Activated naive CD4-positive, alpha-beta T cell treated with anti-CD3 and anti-CD28 coated beads, Interleukin-2, amount 50 U/mL, for 24 hours (primary cell): Measurements from ENCODE around the gene RS1.

Experiments used
- H3K27ac Mint-ChIP-seq: one replicate; pipeline ENCODE4 v1.8.0; 2021; ENCODE audit warnings: mild to moderate bottlenecking, mixed read lengths
- H3K27me3 Mint-ChIP-seq: one replicate; pipeline ENCODE4 v1.8.0; 2021; ENCODE audit warnings: mixed read lengths
- H3K36me3 Mint-ChIP-seq: one replicate; pipeline ENCODE4 v1.8.0; 2021; ENCODE audit warnings: mixed read lengths
- H3K4me1 Mint-ChIP-seq: one replicate; pipeline ENCODE4 v1.8.0; 2021; ENCODE audit warnings: mixed read lengths
- H3K4me3 Mint-ChIP-seq: one replicate; pipeline ENCODE4 v1.8.0; 2021; ENCODE audit warnings: mild to moderate bottlenecking, mixed read lengths
- H3K9me3 Mint-ChIP-seq: one replicate; pipeline ENCODE4 v1.8.0; 2021; ENCODE audit warnings: mixed read lengths

Gene RS1

DNA sequence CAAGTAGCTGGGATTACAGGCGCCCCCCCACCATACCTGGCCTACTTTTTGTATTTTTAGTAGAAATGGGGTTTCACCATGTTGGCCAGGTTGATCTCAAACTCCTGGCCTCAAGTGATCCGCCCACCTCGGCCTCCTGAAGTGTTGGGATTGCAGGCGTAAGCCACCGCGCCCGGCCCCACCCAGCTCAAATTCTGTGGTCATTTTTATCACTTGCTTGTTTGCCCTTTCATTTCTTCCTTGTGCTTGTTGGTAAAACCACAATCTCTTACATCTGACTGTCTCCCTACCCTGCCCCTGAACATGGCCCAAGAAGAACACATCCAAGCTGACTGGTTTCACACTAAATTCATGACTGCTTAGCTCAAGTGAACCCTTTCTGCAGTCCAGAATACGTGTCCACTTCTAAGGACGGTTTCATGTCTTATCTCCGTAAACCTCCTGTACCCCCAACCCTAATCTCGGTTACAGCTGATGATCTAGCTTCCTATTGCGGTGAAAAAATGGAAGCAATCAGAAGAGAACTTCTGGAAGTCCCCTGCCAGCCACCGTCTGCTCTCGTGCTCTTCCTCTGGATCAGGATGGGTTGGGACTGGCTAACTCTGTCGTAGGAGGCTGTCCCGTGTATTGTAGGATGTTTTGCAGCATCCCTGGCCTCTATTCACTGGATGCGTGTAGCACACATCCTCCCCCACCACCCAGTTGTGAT lies 5.4 kb upstream of the RS1 start:
- H3K27ac Mint-ChIP-seq = no peak overlapping the region
- no peaks in the 10 kb centered on the region for H3K9me3 Mint-ChIP-seq
- no peaks in the 10 kb centered on the region for H3K27me3 Mint-ChIP-seq
- H3K36me3 Mint-ChIP-seq = no peaks in the 10 kb centered on the region
- H3K4me3 Mint-ChIP-seq = peak overlapping the region; percentile 53
- H3K4me1 Mint-ChIP-seq = peaks cover 12% of the 10 kb centered on the region

DNA sequence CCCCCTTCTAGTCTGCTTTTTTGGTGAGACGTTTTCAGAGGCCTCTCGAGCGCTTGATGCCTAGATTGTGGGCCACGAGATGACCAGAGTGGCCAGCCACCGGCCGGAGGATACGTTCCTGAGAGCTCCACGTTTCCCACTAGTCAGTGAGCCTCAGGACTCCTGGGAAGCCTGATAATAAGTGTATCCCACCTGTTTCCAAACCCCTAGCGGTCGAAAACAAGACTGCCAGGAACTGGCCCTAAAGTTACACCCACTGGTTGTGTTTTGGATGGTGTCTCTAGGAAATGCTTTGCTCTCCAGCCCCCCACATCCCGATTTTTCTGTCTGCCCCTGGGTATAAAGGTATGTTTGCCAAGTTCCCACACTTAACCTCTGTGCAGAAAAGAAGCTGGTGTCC lies 4.6 kb upstream of the RS1 start:
- H3K27ac Mint-ChIP-seq = peak overlapping the region; percentile 30
- H3K9me3 Mint-ChIP-seq = no peaks in the 10 kb centered on the region
- no peaks in the 10 kb centered on the region for H3K36me3 Mint-ChIP-seq
- peaks cover 12% of the 10 kb centered on the region for H3K4me1 Mint-ChIP-seq
- no peak overlapping the region for H3K4me3 Mint-ChIP-seq
- H3K27me3 Mint-ChIP-seq = no peaks in the 10 kb centered on the region

DNA sequence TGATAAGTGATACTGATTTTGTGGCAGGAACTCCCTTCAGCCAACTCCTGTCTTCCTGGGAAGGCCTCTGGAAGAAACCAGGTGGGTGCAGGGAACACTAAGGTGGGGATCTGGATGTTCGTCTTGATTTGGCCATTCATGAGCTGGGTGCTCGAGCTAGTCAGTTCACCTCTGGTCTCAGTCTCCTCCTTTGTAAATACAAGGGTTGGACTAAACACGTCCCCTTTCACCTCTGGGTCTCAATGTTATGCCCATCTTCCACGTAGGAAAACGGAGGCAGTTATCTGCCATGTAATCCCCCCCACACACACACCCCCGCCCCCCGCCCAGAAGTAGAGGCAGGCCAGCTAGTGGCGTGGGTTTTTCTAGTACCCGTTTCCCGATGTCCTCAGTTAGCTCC lies 4.1 kb upstream of the RS1 start:
- Mint-ChIP-seq H3K4me3 (peak overlapping the region; percentile 33), H3K4me1 (peaks cover 12% of the 10 kb centered on the region), H3K9me3 (no peaks in the 10 kb centered on the region), H3K36me3 (no peaks in the 10 kb centered on the region), H3K27ac (peak overlapping the region; percentile 12), H3K27me3 (no peaks in the 10 kb centered on the region)

DNA sequence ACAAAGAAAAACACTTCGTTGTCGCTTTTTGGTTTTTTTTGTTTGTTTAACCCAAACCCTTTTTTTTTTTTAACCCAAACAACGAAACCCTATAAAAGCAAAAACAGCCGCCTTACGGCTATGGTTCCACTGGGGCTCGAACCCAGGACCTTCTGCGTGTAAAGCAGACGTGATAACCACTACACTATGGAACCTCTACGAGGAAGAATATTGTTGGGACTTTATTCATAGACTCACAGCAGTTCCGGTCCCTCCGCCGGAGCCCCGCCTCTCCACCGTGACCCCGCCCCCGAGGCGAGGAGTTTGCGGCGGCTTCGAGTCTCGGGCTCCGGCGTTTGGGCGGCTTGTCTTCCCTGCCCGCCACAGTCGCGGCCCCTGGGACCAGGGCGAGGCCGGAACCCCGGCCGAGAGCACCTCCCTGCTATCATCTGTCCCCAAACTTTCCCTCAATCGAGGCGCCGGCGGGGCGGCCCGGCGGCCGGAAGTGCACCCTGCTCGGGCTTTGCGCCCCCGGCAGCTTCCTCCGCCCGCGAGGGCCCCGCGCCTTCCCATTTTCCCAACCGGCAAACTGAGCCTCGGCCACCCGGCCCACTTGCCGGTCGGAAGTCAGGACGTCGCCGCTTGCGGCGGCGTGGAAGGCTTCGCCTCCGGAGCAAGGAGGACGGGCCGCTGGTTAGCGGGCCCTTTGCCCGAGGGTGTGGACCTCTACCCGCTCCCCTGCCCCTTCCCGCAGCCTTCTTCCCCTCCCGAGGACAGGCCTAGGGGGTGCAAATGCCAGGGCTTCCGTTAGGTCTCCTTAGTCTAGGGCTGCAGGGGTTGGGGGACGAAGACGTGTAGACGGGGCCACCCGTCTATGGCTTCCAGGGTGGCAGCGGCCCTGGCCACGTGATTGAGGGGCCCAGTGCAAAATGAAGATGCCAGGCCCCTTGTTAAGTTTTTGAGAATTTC lies 3.2 kb upstream of the RS1 start:
- no peaks in the 10 kb centered on the region for H3K36me3 Mint-ChIP-seq
- no peaks in the 10 kb centered on the region for H3K27me3 Mint-ChIP-seq
- H3K4me1 Mint-ChIP-seq = peaks cover 12% of the 10 kb centered on the region
- peak overlapping the region; percentile 91 for H3K27ac Mint-ChIP-seq
- peak overlapping the region; percentile 75 for H3K4me3 Mint-ChIP-seq
- H3K9me3 Mint-ChIP-seq = no peaks in the 10 kb centered on the region

DNA sequence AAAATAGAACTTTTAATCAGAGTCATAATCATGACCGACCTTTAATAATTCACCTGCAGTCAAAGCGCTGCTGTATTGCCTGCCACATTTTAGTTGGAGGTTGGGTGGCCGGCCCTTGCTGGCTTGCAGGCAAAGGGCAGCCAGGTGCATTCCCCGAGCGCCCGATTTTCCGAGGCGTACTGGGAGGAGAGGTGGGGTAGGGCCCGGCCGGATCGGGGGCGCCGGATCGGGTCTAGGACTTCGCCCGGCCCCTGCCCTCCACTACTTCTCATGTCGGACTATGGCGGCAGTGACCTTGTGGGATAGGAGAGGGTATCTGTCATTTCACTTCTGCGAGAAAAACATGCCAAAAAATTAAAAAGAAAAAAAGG lies 2.5 kb upstream of the RS1 start:
- Mint-ChIP-seq H3K36me3 (no peaks in the 10 kb centered on the region), H3K9me3 (no peaks in the 10 kb centered on the region), H3K27ac (peak overlapping the region; percentile 91), H3K4me3 (peak overlapping the region; percentile 75), H3K27me3 (no peaks in the 10 kb centered on the region), H3K4me1 (peaks cover 12% of the 10 kb centered on the region)

DNA sequence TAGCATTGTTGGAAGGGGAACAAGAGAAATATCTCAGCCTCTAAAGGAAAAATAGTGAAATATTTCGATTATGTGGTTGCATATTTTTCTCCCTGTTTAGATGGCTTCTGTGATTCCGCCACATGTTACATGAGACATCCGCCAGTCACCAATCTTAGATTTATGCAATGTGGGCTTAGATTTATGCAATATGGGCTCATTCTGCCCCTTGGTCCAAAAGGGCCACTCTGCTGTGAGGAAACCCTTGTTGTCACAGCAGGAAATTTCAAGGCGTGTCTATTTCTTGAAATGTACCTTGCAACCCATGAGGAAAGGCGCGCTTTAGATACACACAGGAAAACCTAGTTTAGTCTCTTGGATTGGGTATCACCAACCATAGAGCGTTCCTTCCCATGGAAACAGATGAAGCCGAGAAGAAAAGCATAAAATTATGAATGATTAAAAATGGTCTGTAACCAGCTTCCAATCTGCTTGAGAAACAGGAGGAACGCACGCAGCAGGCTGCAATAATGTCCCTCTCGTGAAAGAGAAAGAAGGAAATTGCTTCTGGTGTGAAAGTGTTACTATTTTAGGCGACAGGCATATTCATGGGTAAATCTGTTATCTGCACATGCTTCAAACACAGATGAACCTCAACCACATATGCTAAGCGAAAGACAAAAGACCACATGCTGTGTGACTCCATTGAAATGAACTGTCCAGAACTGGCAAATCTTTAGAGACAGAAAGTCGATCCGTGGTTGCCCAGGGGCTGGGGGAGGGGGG lies 3.7 kb downstream of the RS1 start:
- H3K9me3 Mint-ChIP-seq = no peaks in the 10 kb centered on the region
- H3K4me3 Mint-ChIP-seq = peak overlapping the region; percentile 78
- H3K27ac Mint-ChIP-seq = peak overlapping the region; percentile 38

DNA sequence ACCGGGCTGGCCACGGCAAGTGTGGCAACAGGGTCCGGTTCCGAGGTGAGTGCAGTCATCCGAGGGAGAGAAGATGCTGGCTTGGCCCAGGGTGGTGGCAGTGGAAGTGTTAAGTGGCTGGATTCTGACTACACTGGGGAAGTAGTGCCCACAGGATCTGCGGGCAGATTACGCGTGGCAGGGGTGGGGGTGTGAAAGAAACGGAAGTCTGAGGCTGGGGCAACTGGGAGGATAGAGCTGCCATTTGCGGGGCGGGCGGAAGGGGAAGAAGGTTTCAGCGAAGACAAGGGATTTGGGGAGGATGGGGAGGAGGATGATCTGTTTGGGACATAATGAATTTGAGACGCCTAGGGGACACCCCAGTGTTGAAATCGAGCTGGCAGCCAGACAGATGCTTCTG lies 5.3 kb downstream of the RS1 start:
- Mint-ChIP-seq H3K4me3 (no peak overlapping the region), H3K4me1 (peaks cover 7% of the 10 kb centered on the region), H3K27me3 (no peaks in the 10 kb centered on the region), H3K9me3 (no peaks in the 10 kb centered on the region), H3K36me3 (no peaks in the 10 kb centered on the region), H3K27ac (no peak overlapping the region)

More for the DNA sequence above, 3.7 kb downstream of the RS1 start:
- Mint-ChIP-seq H3K36me3 (no peaks in the 10 kb centered on the region), H3K4me1 (peaks cover 11% of the 10 kb centered on the region), H3K27me3 (no peaks in the 10 kb centered on the region)

DNA sequence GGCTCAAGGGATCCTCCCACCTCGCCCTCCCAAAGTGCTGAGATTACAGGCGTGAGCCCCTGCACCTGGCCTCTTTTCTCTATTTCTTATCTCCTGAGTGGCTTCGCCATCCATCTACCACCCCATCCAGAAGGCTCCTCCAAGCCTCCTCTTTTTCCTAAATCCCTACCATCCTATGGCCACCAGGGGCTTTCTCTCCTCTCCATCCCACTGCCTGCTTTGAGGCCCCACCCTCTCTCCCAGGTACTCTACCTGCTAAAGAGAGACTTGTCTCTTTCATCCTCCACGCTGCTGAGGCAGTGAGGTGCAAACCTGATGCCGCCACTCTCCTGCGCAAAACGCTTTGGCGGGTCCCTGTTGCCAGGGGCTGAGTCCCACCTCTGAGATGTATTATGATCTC lies 7.0 kb downstream of the RS1 start:
- no peak overlapping the region for H3K4me3 Mint-ChIP-seq
- peaks cover 7% of the 10 kb centered on the region for H3K4me1 Mint-ChIP-seq
- no peak overlapping the region for H3K27ac Mint-ChIP-seq
- H3K36me3 Mint-ChIP-seq = no peaks in the 10 kb centered on the region
- H3K9me3 Mint-ChIP-seq = no peaks in the 10 kb centered on the region
- H3K27me3 Mint-ChIP-seq = no peaks in the 10 kb centered on the region

DNA sequence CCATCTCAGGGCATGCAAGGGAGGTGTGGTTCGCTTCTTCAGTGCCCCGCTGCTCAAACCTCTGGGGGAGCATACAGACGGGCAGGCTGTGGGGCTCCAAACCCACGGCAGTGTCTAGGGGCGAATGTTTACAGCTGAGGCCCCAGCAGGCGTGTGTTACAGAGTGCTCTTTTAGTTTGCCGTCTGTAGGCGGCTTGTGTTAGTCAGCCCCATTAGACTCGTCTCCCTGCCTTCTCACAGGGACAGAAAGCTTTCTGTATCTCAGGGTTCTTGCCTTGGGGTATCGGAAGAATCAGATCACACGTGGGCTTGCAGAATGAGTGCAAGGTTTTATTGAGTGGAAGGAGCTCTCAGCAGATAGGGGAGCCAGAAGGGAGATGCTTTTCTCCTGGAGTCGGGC lies 10.6 kb downstream of the RS1 start:
- no peak overlapping the region for H3K4me3 Mint-ChIP-seq

DNA sequence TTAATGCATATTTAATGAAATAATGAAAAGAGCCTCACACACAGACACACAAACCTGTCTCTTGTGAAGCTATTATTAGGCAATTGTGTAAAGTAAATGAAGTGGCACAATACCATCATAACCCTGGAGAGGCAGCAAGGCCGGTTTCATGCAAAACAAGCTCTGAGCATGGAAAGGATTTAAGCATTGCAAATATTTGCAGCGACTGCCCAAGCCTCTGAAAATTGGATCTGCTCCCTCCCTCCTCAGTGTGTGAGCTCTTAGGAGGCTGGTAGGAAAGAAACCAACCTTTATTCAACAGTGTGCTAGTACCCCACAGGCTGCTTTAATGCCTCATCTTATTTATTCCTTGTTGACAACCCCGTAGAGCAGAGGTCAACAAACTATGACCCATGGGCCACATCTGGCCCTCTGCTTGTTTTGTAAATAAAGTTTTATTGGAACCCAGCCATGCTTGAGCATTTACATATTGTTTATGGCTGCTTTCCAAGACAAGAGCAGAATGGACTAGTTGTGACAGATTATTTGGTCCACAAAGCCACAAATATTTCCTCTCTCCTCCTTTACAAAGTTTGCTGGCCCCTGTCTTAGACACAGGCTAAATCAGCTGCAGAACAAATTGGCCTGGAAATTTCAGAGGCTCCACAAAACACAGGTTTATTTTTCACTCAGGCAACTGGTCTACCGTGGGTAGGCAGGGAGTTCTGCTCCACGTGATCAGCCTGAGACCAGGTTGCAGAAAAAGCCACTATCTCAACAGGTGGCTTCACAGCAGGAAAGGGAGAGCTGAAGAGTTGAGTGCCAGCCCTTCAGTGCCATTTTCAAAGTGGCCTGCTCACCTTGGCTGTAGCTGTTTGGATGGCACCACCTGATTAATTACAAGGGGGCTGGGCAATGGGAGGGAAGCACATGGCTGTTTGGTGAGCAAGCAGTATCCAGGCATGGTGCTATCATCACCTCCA lies 16.8 kb downstream of the RS1 start:
- H3K27me3 Mint-ChIP-seq = no peaks in the 10 kb centered on the region
- no peaks in the 10 kb centered on the region for H3K36me3 Mint-ChIP-seq
- no peak overlapping the region for H3K27ac Mint-ChIP-seq
- H3K9me3 Mint-ChIP-seq = no peaks in the 10 kb centered on the region
- no peak overlapping the region for H3K4me3 Mint-ChIP-seq
- no peaks in the 10 kb centered on the region for H3K4me1 Mint-ChIP-seq

More for the DNA sequence above, 10.6 kb downstream of the RS1 start:
- H3K9me3 Mint-ChIP-seq = no peaks in the 10 kb centered on the region
- H3K27ac Mint-ChIP-seq = no peak overlapping the region
- no peaks in the 10 kb centered on the region for H3K27me3 Mint-ChIP-seq
- H3K36me3 Mint-ChIP-seq = no peaks in the 10 kb centered on the region
- no peaks in the 10 kb centered on the region for H3K4me1 Mint-ChIP-seq

DNA sequence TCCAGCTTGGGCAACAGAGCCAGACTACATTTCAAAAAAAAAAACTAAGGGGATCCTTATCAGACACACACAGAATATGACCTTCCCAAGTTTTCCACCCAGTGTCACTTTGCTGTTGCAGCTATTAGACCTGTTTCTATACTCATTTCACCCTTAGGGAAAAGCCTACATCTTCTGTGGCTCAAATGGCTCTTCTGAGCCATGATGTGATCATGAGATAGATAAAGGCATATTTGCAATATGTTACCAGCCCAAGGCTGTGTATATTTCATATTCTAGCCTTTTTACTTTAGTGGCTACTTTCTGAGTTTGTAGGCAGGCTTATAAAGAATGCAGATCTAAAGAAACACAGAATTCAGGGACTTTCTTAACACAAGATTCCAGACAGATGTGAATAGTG lies 19.3 kb downstream of the RS1 start:
- Mint-ChIP-seq H3K9me3 (no peaks in the 10 kb centered on the region), H3K27me3 (no peaks in the 10 kb centered on the region), H3K4me1 (no peaks in the 10 kb centered on the region), H3K36me3 (no peaks in the 10 kb centered on the region), H3K27ac (no peak overlapping the region), H3K4me3 (no peak overlapping the region)

DNA sequence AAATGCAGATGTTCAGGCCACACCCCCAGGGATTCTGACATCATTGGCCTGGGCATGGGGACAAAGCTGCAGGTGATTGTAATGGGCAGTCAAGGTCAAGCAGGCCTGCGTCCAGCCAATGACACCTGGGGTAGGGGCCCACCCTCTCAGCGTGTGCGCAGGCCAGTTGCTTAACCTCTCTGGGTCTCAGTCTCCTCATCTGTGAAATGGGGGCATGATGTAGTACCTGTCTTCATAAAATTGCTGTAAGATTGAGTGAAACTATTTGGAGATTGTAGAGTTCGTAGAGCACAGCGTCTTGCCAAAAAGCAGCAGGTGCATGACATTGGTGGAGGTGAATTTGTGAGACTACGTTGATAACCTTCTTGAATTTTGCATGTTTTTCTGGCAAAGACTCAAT lies 21.2 kb downstream of the RS1 start:
- Mint-ChIP-seq H3K27ac (no peak overlapping the region), H3K4me3 (no peak overlapping the region)

DNA sequence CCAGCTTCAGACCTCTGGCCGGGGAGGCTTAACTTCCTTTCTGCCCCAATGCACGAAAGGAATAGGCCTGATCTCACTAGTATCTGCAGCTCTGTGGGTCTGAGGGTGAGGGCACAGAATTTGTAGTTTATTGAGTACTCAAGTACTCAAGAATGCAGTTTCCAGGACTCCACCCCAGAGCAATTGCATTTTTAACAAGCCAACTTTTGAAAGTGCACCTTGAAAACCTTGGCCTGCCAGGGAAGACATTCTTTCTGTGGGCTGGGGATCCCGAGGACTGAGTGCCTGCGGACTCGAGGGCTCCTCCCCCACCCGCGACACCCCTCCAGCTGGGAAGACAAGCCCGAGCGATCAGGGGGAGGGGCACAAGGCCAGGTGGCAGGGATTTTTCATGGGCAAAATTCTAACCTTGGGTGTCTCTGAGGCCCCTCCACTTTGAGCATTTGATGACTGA lies 22.4 kb downstream of the RS1 start:
- no peak overlapping the region for H3K4me3 Mint-ChIP-seq
- H3K9me3 Mint-ChIP-seq = no peaks in the 10 kb centered on the region
- no peaks in the 10 kb centered on the region for H3K36me3 Mint-ChIP-seq
- H3K27ac Mint-ChIP-seq = no peak overlapping the region
- H3K4me1 Mint-ChIP-seq = no peaks in the 10 kb centered on the region
- no peaks in the 10 kb centered on the region for H3K27me3 Mint-ChIP-seq

More for the DNA sequence above, 21.2 kb downstream of the RS1 start:
- no peaks in the 10 kb centered on the region for H3K9me3 Mint-ChIP-seq
- H3K36me3 Mint-ChIP-seq = no peaks in the 10 kb centered on the region
- no peaks in the 10 kb centered on the region for H3K4me1 Mint-ChIP-seq
- H3K27me3 Mint-ChIP-seq = no peaks in the 10 kb centered on the region

DNA sequence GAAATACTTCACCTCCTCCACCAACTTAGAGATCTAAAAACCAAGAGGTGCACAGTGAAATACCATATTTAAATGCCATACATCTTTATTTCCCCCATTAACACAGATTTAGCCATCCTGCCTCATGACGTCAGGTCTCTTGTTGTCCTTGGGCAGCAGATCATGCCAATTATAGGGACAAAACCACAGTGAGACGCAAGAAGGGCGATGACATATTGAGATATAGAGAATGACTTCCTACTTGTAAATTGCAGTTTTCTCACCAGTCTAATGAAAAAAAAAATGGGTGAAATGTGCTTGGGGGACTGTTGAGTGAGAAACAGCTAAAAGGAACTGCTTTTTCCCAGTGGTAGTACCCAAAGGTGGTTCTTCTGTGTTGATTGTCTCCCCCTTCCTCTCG lies 24.3 kb downstream of the RS1 start:
- H3K27me3 Mint-ChIP-seq = no peaks in the 10 kb centered on the region
- no peaks in the 10 kb centered on the region for H3K36me3 Mint-ChIP-seq
- no peaks in the 10 kb centered on the region for H3K4me1 Mint-ChIP-seq
- no peak overlapping the region for H3K4me3 Mint-ChIP-seq
- H3K9me3 Mint-ChIP-seq = no peaks in the 10 kb centered on the region
- H3K27ac Mint-ChIP-seq = no peak overlapping the region

DNA sequence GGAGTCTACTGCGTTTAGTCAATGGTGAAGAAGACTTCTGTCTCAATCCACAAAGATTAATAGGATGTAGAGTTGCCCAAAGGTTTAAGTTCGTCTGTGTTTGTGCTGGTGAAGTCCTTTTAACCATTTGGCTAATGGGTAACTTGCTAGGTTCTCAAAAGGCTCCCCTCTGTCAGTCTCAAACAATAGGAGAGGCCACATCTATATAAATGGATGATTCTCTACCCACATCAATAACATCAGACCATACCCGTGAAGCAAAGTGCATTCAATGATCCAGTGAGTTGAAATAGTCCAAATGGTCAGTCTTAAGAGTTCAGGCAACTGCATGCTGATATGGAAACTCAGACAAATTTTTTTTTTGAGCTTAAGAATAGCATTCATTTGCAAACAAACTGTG lies 28.1 kb downstream of the RS1 start:
- Mint-ChIP-seq H3K4me3 (no peak overlapping the region), H3K36me3 (no peaks in the 10 kb centered on the region), H3K4me1 (no peaks in the 10 kb centered on the region), H3K9me3 (no peaks in the 10 kb centered on the region), H3K27ac (no peak overlapping the region), H3K27me3 (no peaks in the 10 kb centered on the region)
